HEK293 (cell line): Measurements from ENCODE around the gene STK36.

ENCODE experiments used
- CTCF ChIA-PET: fragments of 350-600 bp; formaldehyde crosslinking; extraction: SDS; loops from one replicate; lab custom pipeline; 2021; ENCODE audit warnings: antibody characterized with exemption; lab: Yijun Ruan, JAX
- POLR2A ChIA-PET: fragments of 300-600 bp; formaldehyde crosslinking; extraction: SDS; loops from one replicate; lab custom pipeline; 2020; ENCODE audit warnings: antibody characterized with exemption, inconsistent platforms; lab: Yijun Ruan, JAX
- H3K27ac ChIP-seq: fragments of 200-500 bp; sonication (Bioruptor generic); 2 replicates; pipeline ENCODE4 v1.5.1; 2014; ENCODE audit warnings: low read depth, low read length, control low read depth, inconsistent platforms; ENCODE audit errors: extremely low read depth
- H3K36me3 ChIP-seq, 2 experiments: fragments of 200-500 bp in 1 of 2; sonication (Bioruptor generic) in 1 of 2; 1 replicate in 1 of 2; 2 replicates in 1 of 2; pipeline ENCODE4 v1.5.1; 2014 to 2017; ENCODE audit warnings: inconsistent platforms in 2 of 2, low read length in 2 of 2; ENCODE audit not compliant: control insufficient read depth in 2 of 2, insufficient read depth in 1 of 2
- H3K4me1 ChIP-seq: fragments of 200-500 bp; sonication (Bioruptor generic); 2 replicates; pipeline ENCODE4 v1.5.1; 2014; ENCODE audit warnings: mild to moderate bottlenecking, low read length, inconsistent platforms; ENCODE audit not compliant: control insufficient read depth, insufficient read depth
- H3K4me3 ChIP-seq: 2 replicates; pipeline ENCODE4 v1.5.1; 2011; ENCODE audit warnings: low read depth, mild to moderate bottlenecking, control low read depth, low read length, moderate library complexity
- H3K9me3 ChIP-seq: fragments of 200-500 bp; sonication (Bioruptor generic); 2 replicates; pipeline ENCODE4 v1.5.1; 2014; ENCODE audit warnings: low read depth, low read length, inconsistent platforms; ENCODE audit not compliant: control insufficient read depth, insufficient read depth
- KLF10 ChIP-seq: fragments of 450-650 bp; IDR thresholded peaks from 2 replicates; pipeline ENCODE4 v1.5.1; 2018; ENCODE audit warnings: missing biosample characterization, mild to moderate bottlenecking, missing genetic modification characterization
- KLF9 ChIP-seq: fragments of 450-650 bp; formaldehyde crosslinking; IDR thresholded peaks from 2 replicates; pipeline ENCODE4 v1.5.1; 2016; ENCODE audit warnings: missing biosample characterization, missing genetic modification characterization, low read depth
- PRDM1 ChIP-seq: fragments of 450-650 bp; formaldehyde crosslinking; IDR thresholded peaks from 2 replicates; pipeline ENCODE4; 2016; ENCODE audit warnings: missing biosample characterization, missing genetic modification characterization
- TSHZ1 ChIP-seq: fragments of 450-650 bp; formaldehyde crosslinking; IDR thresholded peaks from 2 replicates; pipeline ENCODE4 v1.5.1; 2016; ENCODE audit warnings: missing biosample characterization, missing genetic modification characterization, borderline replicate concordance
- ZBTB49 ChIP-seq: fragments of 450-650 bp; formaldehyde crosslinking; IDR thresholded peaks from 2 replicates; pipeline ENCODE4 v1.5.1; 2016; ENCODE audit warnings: missing biosample characterization, missing genetic modification characterization, low read depth
- ZBTB7A ChIP-seq: fragments of 450-650 bp; formaldehyde crosslinking; IDR thresholded peaks from 2 replicates; pipeline ENCODE4 v1.5.1; 2016; ENCODE audit warnings: low read depth, missing biosample characterization, missing genetic modification characterization
- ZFP37 ChIP-seq: fragments of 450-650 bp; formaldehyde crosslinking; IDR thresholded peaks from 2 replicates; pipeline ENCODE4 v1.5.1; 2016; ENCODE audit warnings: missing biosample characterization, missing genetic modification characterization
- ZNF600 ChIP-seq: fragments of 450-650 bp; formaldehyde crosslinking; IDR thresholded peaks from 2 replicates; pipeline ENCODE4 v1.5.1; 2016; ENCODE audit warnings: missing biosample characterization, missing genetic modification characterization
- ZNF654 ChIP-seq: fragments of 450-650 bp; formaldehyde crosslinking; IDR thresholded peaks from 2 replicates; pipeline ENCODE4 v1.5.1; 2016; ENCODE audit warnings: low read depth, missing biosample characterization, missing genetic modification characterization
- TF ChIP-seq, protein P1 (sequence below): fragments of 450-650 bp; formaldehyde crosslinking; IDR thresholded peaks from 2 replicates; pipeline ENCODE4 v1.5.1; 2017; ENCODE audit warnings: missing biosample characterization, missing genetic modification characterization
- TF ChIP-seq, protein P2 (sequence below): fragments of 450-650 bp; formaldehyde crosslinking; IDR thresholded peaks from 2 replicates; pipeline ENCODE4 v1.5.1; 2016; ENCODE audit warnings: missing biosample characterization, missing genetic modification characterization
- TF ChIP-seq, protein P3 (sequence below): fragments of 450-650 bp; formaldehyde crosslinking; IDR thresholded peaks from 2 replicates; pipeline ENCODE4 v1.5.1; 2016; ENCODE audit warnings: missing biosample characterization, missing genetic modification characterization

The STK36 gene

DNA sequence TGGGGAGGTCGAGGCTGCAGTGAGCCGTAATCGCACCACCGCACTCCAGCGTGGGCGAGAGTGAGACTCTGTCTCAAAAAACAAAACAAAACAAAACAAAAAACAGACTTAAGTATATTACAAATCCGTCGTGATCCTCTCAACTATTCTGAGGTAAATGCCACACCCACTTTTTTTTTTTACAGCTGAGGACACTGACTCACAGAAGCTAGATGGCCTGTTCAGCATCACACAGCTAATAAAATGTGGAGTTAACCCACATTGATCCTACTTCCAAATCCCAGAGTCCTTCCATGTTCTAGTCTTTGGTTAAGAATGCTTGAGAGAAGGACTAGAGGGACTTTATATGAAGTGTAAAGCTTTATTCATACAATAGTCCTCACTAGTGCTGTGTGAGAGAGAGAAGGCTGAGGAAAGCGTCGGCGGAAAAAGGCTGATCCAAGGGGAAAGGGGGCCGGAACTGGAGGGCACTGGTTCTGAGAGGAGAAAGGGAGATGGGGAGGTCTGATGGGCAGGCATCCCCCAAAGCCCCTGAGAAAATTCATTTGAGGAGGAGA lies 711 bp upstream of the STK36 start:
- POLR2A ChIA-PET: interaction anchor here (0.9 to 4.2 kb wide), 8 partner anchors 11 to 401 kb away, joined by 3 to 62 read pairs (median 4); partner anchors contain the start of genes AAMP, BCS1L, PLCD4 and PNKD
- peak overlapping the region; percentile 94 for H3K4me3 ChIP-seq
- H3K4me1 ChIP-seq: no peaks in the 10 kb centered on the region
- H3K9me3 ChIP-seq: no peaks in the 10 kb centered on the region
- CTCF ChIA-PET: interaction anchor here (0.6 to 3.9 kb wide), 8 partner anchors 12 to 614 kb away, joined by 3 to 26 read pairs (median 5); partner anchors contain the start of genes BCS1L and ZNF142
- peak overlapping the region; percentile 25 for H3K27ac ChIP-seq
- H3K36me3 ChIP-seq: peaks cover 22 to 61% of the 10 kb centered on the region in 2 experiments
- no peak for TF ChIP-seq ZNF654 (tag by site-specific recombination)
- TF ChIP-seq, protein P1, sequence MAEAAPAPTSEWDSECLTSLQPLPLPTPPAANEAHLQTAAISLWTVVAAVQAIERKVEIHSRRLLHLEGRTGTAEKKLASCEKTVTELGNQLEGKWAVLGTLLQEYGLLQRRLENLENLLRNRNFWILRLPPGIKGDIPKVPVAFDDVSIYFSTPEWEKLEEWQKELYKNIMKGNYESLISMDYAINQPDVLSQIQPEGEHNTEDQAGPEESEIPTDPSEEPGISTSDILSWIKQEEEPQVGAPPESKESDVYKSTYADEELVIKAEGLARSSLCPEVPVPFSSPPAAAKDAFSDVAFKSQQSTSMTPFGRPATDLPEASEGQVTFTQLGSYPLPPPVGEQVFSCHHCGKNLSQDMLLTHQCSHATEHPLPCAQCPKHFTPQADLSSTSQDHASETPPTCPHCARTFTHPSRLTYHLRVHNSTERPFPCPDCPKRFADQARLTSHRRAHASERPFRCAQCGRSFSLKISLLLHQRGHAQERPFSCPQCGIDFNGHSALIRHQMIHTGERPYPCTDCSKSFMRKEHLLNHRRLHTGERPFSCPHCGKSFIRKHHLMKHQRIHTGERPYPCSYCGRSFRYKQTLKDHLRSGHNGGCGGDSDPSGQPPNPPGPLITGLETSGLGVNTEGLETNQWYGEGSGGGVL (tag by site-specific recombination): no peak
- no peak for TF ChIP-seq ZBTB49 (tag by site-specific recombination)
- TF ChIP-seq ZFP37 (tag by site-specific recombination): no peak
- peak; percentile 50; the same call in 1 of the 2 replicates for TF ChIP-seq KLF10 (tag by site-specific recombination)
- TF ChIP-seq KLF9 (tag by site-specific recombination): peak; percentile 63
- TF ChIP-seq ZNF600: no peak
- peak; percentile 67; the same call in 1 of the 2 replicates for TF ChIP-seq PRDM1 (tag by site-specific recombination)
- TF ChIP-seq, protein P2, sequence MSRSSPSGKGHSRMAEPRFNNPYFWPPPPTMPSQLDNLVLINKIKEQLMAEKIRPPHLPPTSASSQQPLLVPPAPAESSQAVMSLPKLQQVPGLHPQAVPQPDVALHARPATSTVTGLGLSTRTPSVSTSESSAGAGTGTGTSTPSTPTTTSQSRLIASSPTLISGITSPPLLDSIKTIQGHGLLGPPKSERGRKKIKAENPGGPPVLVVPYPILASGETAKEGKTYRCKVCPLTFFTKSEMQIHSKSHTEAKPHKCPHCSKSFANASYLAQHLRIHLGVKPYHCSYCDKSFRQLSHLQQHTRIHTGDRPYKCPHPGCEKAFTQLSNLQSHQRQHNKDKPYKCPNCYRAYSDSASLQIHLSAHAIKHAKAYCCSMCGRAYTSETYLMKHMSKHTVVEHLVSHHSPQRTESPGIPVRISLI: 0 out of 2 replicates have a peak, but pooled peaks have one; percentile 25
- TF ChIP-seq, all 188 proteins: peak for 4

- no peaks in the 10 kb centered on the region for H3K4me1 ChIP-seq
- POLR2A ChIA-PET: no interaction called here
- TF ChIP-seq ZBTB7A (tag by site-specific recombination) (no peak), PRDM1 (tag by site-specific recombination) (peak; percentile 49; the same call in 1 of the 2 replicates)
- TF ChIP-seq, protein P3, sequence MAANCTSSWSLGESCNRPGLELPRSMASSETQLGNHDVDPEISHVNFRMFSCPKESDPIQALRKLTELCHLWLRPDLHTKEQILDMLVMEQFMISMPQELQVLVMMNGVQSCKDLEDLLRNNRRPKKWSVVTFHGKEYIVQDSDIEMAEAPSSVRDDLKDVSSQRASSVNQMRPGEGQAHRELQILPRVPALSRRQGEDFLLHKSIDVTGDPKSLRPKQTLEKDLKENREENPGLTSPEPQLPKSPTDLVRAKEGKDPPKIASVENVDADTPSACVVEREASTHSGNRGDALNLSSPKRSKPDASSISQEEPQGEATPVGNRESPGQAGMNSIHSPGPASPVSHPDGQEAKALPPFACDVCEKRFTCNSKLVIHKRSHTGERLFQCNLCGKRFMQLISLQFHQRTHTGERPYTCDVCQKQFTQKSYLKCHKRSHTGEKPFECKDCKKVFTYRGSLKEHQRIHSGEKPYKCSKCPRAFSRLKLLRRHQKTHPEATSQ (tag by site-specific recombination): no peak
- TF ChIP-seq, all 188 proteins: peak for 1
- Histone ChIP-seq H3K4me3 (no peak overlapping the region), H3K9me3 (no peaks in the 10 kb centered on the region), H3K36me3 (peaks cover 20 to 76% of the 10 kb centered on the region in 2 experiments; a peak in 2 of 3 replicates), H3K27ac (no peak overlapping the region)
- CTCF ChIA-PET: interaction anchor here (1.0 to 1.1 kb wide), 2 partner anchors 8 to 169 kb away, joined by 4 read pairs; no protein-coding TSS in a partner anchor
Observed at GRCh38 chr2:218679119-218679518, 7.2 kb downstream of the STK36 start.

GRCh38 chr2:218680061-218680460 lies 8.2 kb downstream of the STK36 start:
- Histone ChIP-seq H3K4me1 (no peaks in the 10 kb centered on the region), H3K9me3 (no peaks in the 10 kb centered on the region), H3K36me3 (peaks cover 20 to 74% of the 10 kb centered on the region in 2 experiments), H3K4me3 (no peak overlapping the region), H3K27ac (no peak overlapping the region)
- ChIA-PET CTCF (interaction anchor here (1.0 to 1.1 kb wide), 2 partner anchors 168 to 407 kb away, joined by 4 read pairs; no protein-coding TSS in a partner anchor), POLR2A (no interaction called here)
- TF ChIP-seq TSHZ1 (tag by site-specific recombination) (no peak), PRDM1 (tag by site-specific recombination) (peak; percentile 35; the same call in 1 of the 2 replicates)
